Ovary (tissue), 3 donors: ENCODE data around the gene BCL10.

Experiments
- EP300 ChIP-seq: sonication (generic); formaldehyde crosslinking; IDR thresholded peaks from one replicate; pipeline ENCODE4 v1.6.1; 2017; ENCODE audit warnings: antibody characterized with exemption
- POLR2A ChIP-seq: fragments of 450-650 bp; IDR thresholded peaks from one replicate; pipeline ENCODE4 v1.6.1; 2017; ENCODE audit warnings: antibody characterized with exemption, mild to moderate bottlenecking, moderate library complexity
- TF ChIP-seq, protein P1 (sequence below), 3 donors: fragments of 450-650 bp in 2 of 3; fragments of 200-600 bp in 1 of 3; IDR thresholded peaks; one replicate each; pipeline versions ENCODE4 v1.5.1 to v1.8.0; 2016 to 2022; ENCODE audit warnings: antibody characterized with exemption in 3 of 3, mild to moderate bottlenecking in 1 of 3
- donor health status: DM: no; HTN: no; CAD: no.

DNA sequence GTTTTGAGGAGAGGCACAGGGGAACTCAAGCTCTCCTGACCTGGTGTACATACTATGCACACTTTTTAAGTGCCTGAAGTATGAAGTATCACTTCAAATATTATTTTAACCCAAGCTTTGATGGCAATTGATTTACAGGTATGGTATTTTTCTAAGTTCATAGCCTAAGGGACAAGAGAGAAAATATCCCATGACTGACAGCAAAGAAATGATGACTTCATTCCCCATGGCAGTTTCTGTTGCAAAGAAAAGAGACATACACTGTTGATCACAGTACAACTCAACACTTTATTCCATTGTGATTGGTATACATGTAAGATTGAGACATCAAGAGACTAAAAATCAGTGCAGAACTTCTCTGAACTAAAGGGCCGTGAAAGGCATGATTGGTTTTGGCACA lies 41.8 kb upstream of the BCL10 start:
- TF ChIP-seq, protein P1, sequence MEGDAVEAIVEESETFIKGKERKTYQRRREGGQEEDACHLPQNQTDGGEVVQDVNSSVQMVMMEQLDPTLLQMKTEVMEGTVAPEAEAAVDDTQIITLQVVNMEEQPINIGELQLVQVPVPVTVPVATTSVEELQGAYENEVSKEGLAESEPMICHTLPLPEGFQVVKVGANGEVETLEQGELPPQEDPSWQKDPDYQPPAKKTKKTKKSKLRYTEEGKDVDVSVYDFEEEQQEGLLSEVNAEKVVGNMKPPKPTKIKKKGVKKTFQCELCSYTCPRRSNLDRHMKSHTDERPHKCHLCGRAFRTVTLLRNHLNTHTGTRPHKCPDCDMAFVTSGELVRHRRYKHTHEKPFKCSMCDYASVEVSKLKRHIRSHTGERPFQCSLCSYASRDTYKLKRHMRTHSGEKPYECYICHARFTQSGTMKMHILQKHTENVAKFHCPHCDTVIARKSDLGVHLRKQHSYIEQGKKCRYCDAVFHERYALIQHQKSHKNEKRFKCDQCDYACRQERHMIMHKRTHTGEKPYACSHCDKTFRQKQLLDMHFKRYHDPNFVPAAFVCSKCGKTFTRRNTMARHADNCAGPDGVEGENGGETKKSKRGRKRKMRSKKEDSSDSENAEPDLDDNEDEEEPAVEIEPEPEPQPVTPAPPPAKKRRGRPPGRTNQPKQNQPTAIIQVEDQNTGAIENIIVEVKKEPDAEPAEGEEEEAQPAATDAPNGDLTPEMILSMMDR (IDR thresholded peaks at IDR 0.05), result no peak
- TF ChIP-seq POLR2A (no peak), EP300 (no peak)
